Neutrophil (primary cell): Measurements from ENCODE around the gene EXOC6.

Experiments
- H3K27ac ChIP-seq: fragments of 200-600 bp; sonication (generic); 2 replicates; pipeline ENCODE4 v1.5.1; 2016; ENCODE audit warnings: mild to moderate bottlenecking, moderate library complexity
- H3K27me3 ChIP-seq: fragments of 200-600 bp; sonication (generic); 2 replicates; pipeline ENCODE4 v1.6.0; 2016; ENCODE audit warnings: mild to moderate bottlenecking
- H3K36me3 ChIP-seq: fragments of 200-600 bp; sonication (generic); 2 replicates; pipeline ENCODE4 v1.5.1; 2017
- H3K4me1 ChIP-seq, 2 experiments: fragments of 200-600 bp in 1 of 2; sonication (generic) in 1 of 2; 1 replicate in 1 of 2; 2 replicates in 1 of 2; pipeline versions ENCODE4 v1.5.1 to v1.6.1; 2013 to 2016; ENCODE audit warnings: low read depth in 1 of 2, low read length in 1 of 2, mild to moderate bottlenecking in 1 of 2, moderate library complexity in 1 of 2; ENCODE audit not compliant: control insufficient read depth in 1 of 2, insufficient read depth in 1 of 2
- H3K4me3 ChIP-seq, 2 experiments: fragments of 200-600 bp in 1 of 2; sonication (generic) in 1 of 2; 1 replicate in 1 of 2; 2 replicates in 1 of 2; pipeline ENCODE4 v1.5.1; 2013 to 2016; ENCODE audit warnings: low read depth in 1 of 2, low read length in 1 of 2, mild to moderate bottlenecking in 1 of 2, moderate library complexity in 1 of 2
- H3K9me3 ChIP-seq: fragments of 200-600 bp; sonication (generic); 2 replicates; pipeline ENCODE4 v1.5.1; 2016
- CTCF ChIP-seq: fragments of 200-600 bp; sonication (generic); IDR thresholded peaks from 2 replicates; pipeline ENCODE4 v1.5.1; 2016; ENCODE audit warnings: antibody characterized with exemption

EXOC6 gene

GRCh38 chr10:92845921-92846320 lies 2.4 kb upstream of the EXOC6 start:
- Histone ChIP-seq H3K4me1 (peaks cover 68 to 69% of the 10 kb centered on the region in 2 experiments), H3K4me3 (peak overlapping the region; percentile 56 to 99), H3K36me3 (no peaks in the 10 kb centered on the region), H3K27me3 (no peaks in the 10 kb centered on the region), H3K27ac (peak overlapping the region; percentile 94), H3K9me3 (no peaks in the 10 kb centered on the region)
- TF ChIP-seq CTCF: no peak

- Histone ChIP-seq H3K27ac (peak overlapping the region; percentile 94), H3K36me3 (no peaks in the 10 kb centered on the region), H3K9me3 (no peaks in the 10 kb centered on the region), H3K27me3 (no peaks in the 10 kb centered on the region), H3K4me3 (peak overlapping the region; percentile 56 to 99), H3K4me1 (peaks cover 68 to 69% of the 10 kb centered on the region in 2 experiments)
- TF ChIP-seq CTCF: no peak
Observed at GRCh38 chr10:92846344-92846743, 2.0 kb upstream of the EXOC6 start.

- Histone ChIP-seq H3K4me3 (peak overlapping the region; percentile 56 to 99), H3K36me3 (no peaks in the 10 kb centered on the region), H3K27ac (peak overlapping the region; percentile 94), H3K4me1 (peaks cover 68 to 69% of the 10 kb centered on the region in 2 experiments), H3K27me3 (no peaks in the 10 kb centered on the region), H3K9me3 (no peaks in the 10 kb centered on the region)
- no peak for TF ChIP-seq CTCF
Observed at GRCh38 chr10:92846854-92847201, 1.5 kb upstream of the EXOC6 start.

- peak overlapping the region; percentile 85 to 99 for H3K4me3 ChIP-seq
- H3K4me1 ChIP-seq: peaks cover 68 to 69% of the 10 kb centered on the region in 2 experiments
Observed at GRCh38 chr10:92847202-92847864, 987 bp upstream of the EXOC6 start.

GRCh38 chr10:92848037-92848440 lies 281 bp upstream of the EXOC6 start:
- TF ChIP-seq CTCF: no peak
- H3K27ac ChIP-seq: peak overlapping the region; percentile 94
- H3K9me3 ChIP-seq: no peaks in the 10 kb centered on the region
- H3K4me1 ChIP-seq: peaks cover 65 to 68% of the 10 kb centered on the region in 2 experiments
- H3K36me3 ChIP-seq: no peaks in the 10 kb centered on the region
- H3K4me3 ChIP-seq: peak overlapping the region; percentile 85 to 99
- H3K27me3 ChIP-seq: no peaks in the 10 kb centered on the region

More at GRCh38 chr10:92847202-92847864, 987 bp upstream of the EXOC6 start:
- no peak for TF ChIP-seq CTCF
- Histone ChIP-seq H3K27me3 (no peaks in the 10 kb centered on the region), H3K27ac (peak overlapping the region; percentile 94), H3K9me3 (no peaks in the 10 kb centered on the region), H3K36me3 (no peaks in the 10 kb centered on the region)

GRCh38 chr10:92849234-92849525 lies 860 bp downstream of the EXOC6 start:
- peaks cover 54 to 57% of the 10 kb centered on the region in 2 experiments for H3K4me1 ChIP-seq
- H3K27me3 ChIP-seq: no peaks in the 10 kb centered on the region
- no peak for TF ChIP-seq CTCF
- peak overlapping the region; percentile 94 for H3K27ac ChIP-seq
- peak overlapping the region; percentile 85 to 99 for H3K4me3 ChIP-seq
- H3K36me3 ChIP-seq: no peaks in the 10 kb centered on the region
- H3K9me3 ChIP-seq: no peaks in the 10 kb centered on the region
